Measurements from ENCODE around the gene MYH7. TPM values are rescaled to one million over a fixed set of nuclear protein-coding genes. Genes with fewer than 3 reads are reported as not detected.
"Not testable (repeated sequence)": the region's sequence is repeated elsewhere in the genome, so short reads cannot be mapped to it uniquely, and the experiment has no call there.

Gene MYH7
- total RNA-seq, 2 donors from 2014 or later: not detected

- ATAC-seq (no peak), DNase-seq (ENCODE audit: low spot score) (no peak)
- Mint-ChIP-seq H3K9me3 (no peaks in the 10 kb centered on the region), H3K4me3 (no peak overlapping the region), H3K27ac (no peak overlapping the region), H3K27me3 (peaks cover 0 to 12% of the 10 kb centered on the region in 2 donors), H3K4me1 (ENCODE audit: low read depth in 2 of 2) (no peaks in the 10 kb centered on the region), H3K36me3 (no peaks in the 10 kb centered on the region)
Observed at GRCh38 chr14:23387916-23388882, 47.3 kb downstream of the MYH7 start.

DNA sequence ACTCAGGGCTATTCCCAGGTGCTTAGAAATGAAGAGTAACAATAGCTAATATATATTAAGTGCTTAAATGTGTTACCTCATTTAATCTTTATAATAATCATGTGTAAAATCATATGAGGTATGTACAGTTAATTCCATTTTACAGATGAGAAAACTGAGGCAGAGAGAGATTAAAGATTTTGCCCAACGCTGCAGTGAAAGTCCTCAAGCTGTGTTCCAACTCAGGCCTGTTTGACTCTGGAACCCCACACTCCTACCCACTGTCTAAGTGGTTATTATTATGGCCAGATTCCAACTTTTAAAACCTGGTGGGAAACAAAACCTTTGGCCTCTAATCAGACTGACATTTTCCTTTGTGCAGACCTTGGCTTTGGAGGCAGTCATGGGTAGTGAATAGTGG, 48.5 kb downstream of the MYH7 start:
- Mint-ChIP-seq H3K4me3 (no peak overlapping the region), H3K9me3 (no peaks in the 10 kb centered on the region), H3K4me1 (ENCODE audit: low read depth in 2 of 2) (no peaks in the 10 kb centered on the region), H3K36me3 (no peaks in the 10 kb centered on the region), H3K27me3 (peaks cover 0 to 9% of the 10 kb centered on the region in 2 donors), H3K27ac (no peak overlapping the region)
- ATAC-seq: no peak
- no peak for DNase-seq (ENCODE audit: low spot score)

GRCh38 chr14:23386266-23386657, 49.2 kb downstream of the MYH7 start:
- not testable (repeated sequence) for DNase-seq (ENCODE audit: low spot score); H3K9me3 Mint-ChIP-seq

DNA sequence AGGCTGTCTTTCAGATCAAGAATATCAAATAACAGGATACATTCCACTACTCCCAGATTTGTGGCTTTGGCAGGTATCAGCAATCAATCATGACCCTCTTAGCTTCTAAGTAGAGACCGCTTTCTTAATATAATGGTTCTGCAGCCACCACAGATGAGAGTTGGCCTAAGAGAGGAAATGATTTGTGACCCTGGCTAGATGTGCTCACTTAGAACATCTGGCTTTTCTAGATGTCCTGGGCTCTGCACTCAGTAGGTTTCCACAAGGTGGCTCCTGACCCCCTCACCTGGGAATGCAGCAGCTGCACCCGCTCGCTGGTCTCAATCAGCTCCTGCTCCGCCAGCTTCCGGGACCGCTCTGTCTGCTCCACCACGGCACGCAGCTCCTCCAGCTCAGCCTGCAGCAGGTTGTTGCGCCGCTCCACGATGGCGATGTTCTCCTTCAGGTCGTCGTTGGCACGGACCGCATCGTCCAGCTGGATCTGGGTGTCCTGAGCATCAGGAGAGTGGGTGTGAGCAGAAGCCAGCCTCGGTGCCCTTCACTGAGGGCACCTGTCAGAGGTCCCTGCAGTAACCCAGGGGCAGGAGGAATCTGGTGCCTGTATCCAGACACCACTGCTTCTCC, 49.7 kb downstream of the MYH7 start:
- Mint-ChIP-seq H3K27ac (no peak overlapping the region), H3K9me3 (no peaks in the 10 kb centered on the region), H3K27me3 (peaks cover 0 to 10% of the 10 kb centered on the region in 2 donors), H3K4me3 (no peak overlapping the region), H3K4me1 (ENCODE audit: low read depth in 2 of 2) (no peaks in the 10 kb centered on the region), H3K36me3 (no peaks in the 10 kb centered on the region)
- DNase-seq (ENCODE audit: low spot score) (no peak), ATAC-seq (no peak)

More at GRCh38 chr14:23386266-23386657, 49.2 kb downstream of the MYH7 start:
- H3K36me3 Mint-ChIP-seq; ATAC-seq; H3K27me3 Mint-ChIP-seq; H3K4me3 Mint-ChIP-seq; H3K27ac Mint-ChIP-seq; H3K4me1 Mint-ChIP-seq (ENCODE audit: low read depth in 2 of 2): not testable (repeated sequence)

GRCh38 chr14:23385244-23385641, 50.2 kb downstream of the MYH7 start:
- Mint-ChIP-seq H3K9me3 (no peaks in the 10 kb centered on the region), H3K4me1 (ENCODE audit: low read depth in 2 of 2) (no peaks in the 10 kb centered on the region), H3K4me3 (no peak overlapping the region), H3K36me3 (no peaks in the 10 kb centered on the region), H3K27me3 (peaks cover 0 to 11% of the 10 kb centered on the region in 2 donors), H3K27ac (no peak overlapping the region)
- ATAC-seq (no peak), DNase-seq (ENCODE audit: low spot score) (no peak)

GRCh38 chr14:23384364-23385080, 50.9 kb downstream of the MYH7 start:
- Mint-ChIP-seq H3K9me3 (no peaks in the 10 kb centered on the region), H3K27ac (no peak overlapping the region)

DNA sequence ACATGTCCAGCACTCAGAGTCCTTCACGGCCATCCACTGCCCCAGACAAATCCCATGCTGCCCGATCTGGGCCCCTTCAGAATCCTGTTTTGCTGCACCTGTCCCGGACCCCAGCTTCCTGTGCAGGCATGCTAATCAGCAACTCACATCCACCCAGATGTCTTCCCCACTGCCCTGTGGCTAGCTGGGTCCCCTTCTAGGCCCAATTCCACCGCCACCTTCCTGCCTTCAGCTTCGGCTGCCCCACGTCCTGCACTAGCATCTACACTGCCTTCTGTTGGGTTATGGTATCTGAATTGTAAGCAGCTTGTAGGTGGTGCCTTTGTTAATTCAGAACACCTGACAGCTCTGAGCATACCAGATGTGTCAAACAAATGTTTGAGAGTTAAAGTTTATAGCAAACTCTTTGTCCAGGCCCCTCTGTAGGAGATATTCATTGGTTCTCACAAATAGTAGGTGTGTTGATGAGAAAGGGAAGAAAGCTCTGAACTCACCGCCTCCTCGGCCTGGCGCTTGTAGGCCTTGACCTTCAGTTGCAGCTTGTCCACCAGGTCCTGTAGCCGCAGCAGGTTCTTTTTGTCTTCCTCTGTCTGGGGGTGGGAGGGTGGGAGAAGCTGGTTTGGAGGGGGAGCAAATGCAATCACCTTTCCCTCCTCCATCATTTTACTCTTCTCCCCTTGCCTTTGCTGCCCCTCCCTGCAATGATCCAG, 52.6 kb downstream of the MYH7 start:
- H3K9me3 Mint-ChIP-seq: no peaks in the 10 kb centered on the region
- peaks cover 0 to 8% of the 10 kb centered on the region in 2 donors for H3K27me3 Mint-ChIP-seq
- no peaks in the 10 kb centered on the region for H3K36me3 Mint-ChIP-seq
- DNase-seq (ENCODE audit: low spot score) (no peak), ATAC-seq (no peak)
- H3K4me3 Mint-ChIP-seq: no peak overlapping the region
- H3K27ac Mint-ChIP-seq: no peak overlapping the region
- no peaks in the 10 kb centered on the region for H3K4me1 Mint-ChIP-seq (ENCODE audit: low read depth in 2 of 2)

More at GRCh38 chr14:23384364-23385080, 50.9 kb downstream of the MYH7 start:
- Mint-ChIP-seq H3K27me3 (peaks cover 0 to 11% of the 10 kb centered on the region in 2 donors), H3K4me1 (ENCODE audit: low read depth in 2 of 2) (no peaks in the 10 kb centered on the region), H3K4me3 (no peak overlapping the region), H3K36me3 (no peaks in the 10 kb centered on the region)
- no peak for DNase-seq (ENCODE audit: low spot score)
- ATAC-seq: no peak

- Mint-ChIP-seq H3K27me3 (peaks cover 0 to 5% of the 10 kb centered on the region in 2 donors), H3K27ac (no peak overlapping the region), H3K36me3 (no peaks in the 10 kb centered on the region), H3K4me1 (ENCODE audit: low read depth in 2 of 2) (no peaks in the 10 kb centered on the region), H3K9me3 (no peaks in the 10 kb centered on the region), H3K4me3 (no peak overlapping the region)
- DNase-seq (ENCODE audit: low spot score): no peak
- ATAC-seq: no peak
Observed at GRCh38 chr14:23382276-23382675, 53.2 kb downstream of the MYH7 start.

DNA sequence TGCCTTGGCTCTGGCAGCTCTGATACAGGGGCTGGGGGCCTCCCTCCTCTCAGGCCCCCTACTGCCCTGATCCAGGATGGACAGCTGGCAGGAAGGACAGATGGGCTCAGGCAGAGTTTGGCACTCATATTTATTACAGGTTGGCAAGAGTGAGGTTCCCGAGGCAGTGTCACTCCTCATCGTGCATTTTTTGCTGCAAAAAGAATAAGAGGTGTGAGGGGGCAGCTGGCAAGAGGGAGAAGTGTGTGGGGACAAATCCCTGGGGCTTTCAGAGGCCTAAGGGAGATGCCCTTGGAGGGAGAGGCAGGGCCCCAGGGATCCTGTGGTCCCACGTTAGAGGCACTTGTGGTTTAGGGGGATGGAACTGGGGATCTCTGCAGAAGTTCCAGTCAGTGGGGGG, 53.6 kb downstream of the MYH7 start:
- Mint-ChIP-seq H3K36me3 (no peaks in the 10 kb centered on the region), H3K27ac (no peak overlapping the region), H3K27me3 (peaks cover 0 to 5% of the 10 kb centered on the region in 2 donors), H3K4me3 (no peak overlapping the region), H3K4me1 (ENCODE audit: low read depth in 2 of 2) (no peaks in the 10 kb centered on the region), H3K9me3 (no peaks in the 10 kb centered on the region)
- no peak for ATAC-seq
- DNase-seq (ENCODE audit: low spot score): no peak

DNA sequence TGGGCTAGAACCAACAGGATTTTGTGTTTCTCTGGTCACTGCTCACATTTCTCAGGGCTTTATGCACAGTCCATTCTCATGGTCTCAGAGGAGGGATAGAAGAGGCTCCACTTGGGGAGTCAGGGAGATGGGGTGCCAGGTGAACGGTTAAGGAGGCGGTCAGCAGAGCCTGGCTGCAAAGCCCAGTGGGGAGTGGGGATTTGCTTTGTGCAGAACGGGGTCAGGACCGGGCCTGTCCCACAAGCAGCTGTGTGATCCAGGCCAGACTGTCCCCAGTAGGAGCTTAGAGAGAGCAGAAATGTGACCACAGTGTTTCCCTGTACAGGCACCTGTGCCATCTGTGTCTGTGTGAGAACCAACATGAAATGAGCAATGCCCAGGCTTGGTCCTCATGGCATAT, 54.5 kb downstream of the MYH7 start:
- Mint-ChIP-seq H3K9me3 (no peaks in the 10 kb centered on the region), H3K27ac (no peak overlapping the region), H3K4me3 (no peak overlapping the region), H3K4me1 (ENCODE audit: low read depth in 2 of 2) (no peaks in the 10 kb centered on the region), H3K36me3 (no peaks in the 10 kb centered on the region), H3K27me3 (peaks cover 0 to 2% of the 10 kb centered on the region in 2 donors)
- DNase-seq (ENCODE audit: low spot score) (no peak), ATAC-seq (no peak)

- H3K27me3 Mint-ChIP-seq: peaks cover 0 to 2% of the 10 kb centered on the region in 2 donors
- H3K36me3 Mint-ChIP-seq: no peaks in the 10 kb centered on the region
- ATAC-seq (no peak), DNase-seq (ENCODE audit: low spot score) (no peak)
- H3K4me3 Mint-ChIP-seq: no peak overlapping the region
- no peaks in the 10 kb centered on the region for H3K9me3 Mint-ChIP-seq
- no peaks in the 10 kb centered on the region for H3K4me1 Mint-ChIP-seq (ENCODE audit: low read depth in 2 of 2)
- H3K27ac Mint-ChIP-seq: no peak overlapping the region
Observed at GRCh38 chr14:23380197-23380914, 55.1 kb downstream of the MYH7 start.

- Mint-ChIP-seq H3K9me3 (no peaks in the 10 kb centered on the region), H3K4me1 (ENCODE audit: low read depth in 2 of 2) (no peaks in the 10 kb centered on the region)
Observed at GRCh38 chr14:23379366-23380196, 55.9 kb downstream of the MYH7 start.

More at GRCh38 chr14:23379366-23380196, 55.9 kb downstream of the MYH7 start:
- no peak overlapping the region for H3K4me3 Mint-ChIP-seq
- H3K27ac Mint-ChIP-seq: no peak overlapping the region
- peaks cover 0 to 2% of the 10 kb centered on the region in 2 donors for H3K27me3 Mint-ChIP-seq
- DNase-seq (ENCODE audit: low spot score) (no peak), ATAC-seq (peak; percentile 55 to 57)
- no peaks in the 10 kb centered on the region for H3K36me3 Mint-ChIP-seq
